ENCODE measurements around the gene PNPLA5. TPM values are rescaled to one million over a fixed set of nuclear protein-coding genes. Genes with fewer than 3 reads are reported as not detected.
A peak's percentile ranks its signal among the peaks of the same experiment; 100 is the strongest.

The PNPLA5 gene
- total RNA-seq, 1 experiment from 2014 or later: 5.5 TPM

DNA sequence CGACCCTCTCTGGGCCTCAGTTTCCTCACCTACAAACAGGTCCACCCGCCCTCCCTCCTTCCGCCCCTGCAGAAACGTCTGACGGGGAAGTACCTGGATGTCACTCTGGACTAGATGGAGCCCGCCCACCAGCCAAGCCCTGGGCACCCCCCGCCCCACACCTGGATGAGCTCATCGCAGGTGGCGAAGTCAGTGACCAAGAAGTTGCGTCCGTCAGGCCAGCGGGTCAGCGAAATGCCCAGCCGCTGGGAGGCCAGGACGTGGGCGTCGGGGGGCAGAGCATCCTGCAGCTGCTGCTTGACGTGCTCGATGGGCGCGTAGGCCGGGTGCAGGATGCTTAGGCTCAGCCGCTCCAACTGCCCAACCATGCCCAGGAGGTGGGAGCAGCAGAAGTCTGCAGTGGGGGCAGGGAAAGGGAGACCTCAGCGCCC is 897 bp downstream of the PNPLA5 start:
- Histone ChIP-seq H3K9ac (ENCODE audit: extremely low read depth, insufficient read length, low read length) (no peak overlapping the region), H2BK120ac (ENCODE audit: low read depth, low read length, poor library complexity, severe bottlenecking) (no peak overlapping the region), H3K18ac (ENCODE audit: insufficient read length, low read depth, low read length) (no peak overlapping the region), H2BK20ac (ENCODE audit: low read depth, low read length, poor library complexity, severe bottlenecking) (no peak overlapping the region), H3K4ac (ENCODE audit: low read depth, low read length) (no peak overlapping the region), H3K23me2 (ENCODE audit: insufficient read length, low read depth, low read length, poor library complexity, severe bottlenecking) (peaks cover 14% of the 10 kb centered on the region), H2BK15ac (ENCODE audit: low read depth, low read length) (no peak overlapping the region), H3K4me1 (ENCODE audit: insufficient read depth, low read length) (no peaks in the 10 kb centered on the region), H4K20me1 (ENCODE audit: control insufficient read depth, insufficient read depth, insufficient read length) (no peaks in the 10 kb centered on the region), H2BK12ac (ENCODE audit: insufficient read length, low read depth, low read length) (no peak overlapping the region), H3K27me3 (ENCODE audit: insufficient read depth, low read length) (no peaks in the 10 kb centered on the region; the same call in 1 of the 2 replicates), H3K27ac (ENCODE audit: insufficient read length, low read depth, low read length) (no peak overlapping the region), H3T11ph (ENCODE audit: low read length) (no peak overlapping the region), H4K8ac (replicated peaks; ENCODE audit: insufficient read length, low read depth, low read length) (no peak overlapping the region), H2AFZ (ENCODE audit: low read length) (no peak overlapping the region), H3K79me2 (ENCODE audit: insufficient read depth, low read length) (no peaks in the 10 kb centered on the region), H3K4me2 (ENCODE audit: insufficient read depth, insufficient read length, low read length) (peak overlapping the region; percentile 71), H2BK5ac (ENCODE audit: insufficient read length, low read length) (no peak overlapping the region), H3K79me1 (ENCODE audit: insufficient read depth, low read depth, low read length, poor library complexity, severe bottlenecking) (no peaks in the 10 kb centered on the region), H2AK5ac (ENCODE audit: insufficient read length, low read length) (no peak overlapping the region), H3K56ac (ENCODE audit: insufficient read length, low read depth, low read length) (no peak overlapping the region), H3K23ac (ENCODE audit: insufficient read length, low read depth, low read length) (no peak overlapping the region), H4K91ac (ENCODE audit: insufficient read length, low read depth, low read length) (no peak overlapping the region), H3K14ac (ENCODE audit: insufficient read depth, low read length) (no peak overlapping the region; the same call in 1 of the 2 replicates), H3K9me3 (ENCODE audit: control insufficient read depth, low read depth, low read length) (no peaks in the 10 kb centered on the region), H4K5ac (ENCODE audit: insufficient read length, low read depth, low read length) (no peak overlapping the region)
- H3K9me3 Mint-ChIP-seq: no peaks in the 10 kb centered on the region
- H3K36me3 Mint-ChIP-seq (ENCODE audit: insufficient read depth in 1 of 3, low read depth in 3 of 3): peaks cover 2 to 6% (median 5%) of the 10 kb centered on the region in 3 experiments; a peak in 3 of 7 replicates
- no CpG with 5 or more reads among the region's 24 CpGs for WGBS (ENCODE audit: extremely low coverage, insufficient read length, low lambda C conversion rate)
- peaks cover 0 to 13% of the 10 kb centered on the region in 2 experiments; a peak in 2 of 4 replicates for H3K4me1 Mint-ChIP-seq
- H3K27me3 Mint-ChIP-seq (ENCODE audit: low read depth): peaks cover 40% of the 10 kb centered on the region
- TF ChIP-seq, protein P1, sequence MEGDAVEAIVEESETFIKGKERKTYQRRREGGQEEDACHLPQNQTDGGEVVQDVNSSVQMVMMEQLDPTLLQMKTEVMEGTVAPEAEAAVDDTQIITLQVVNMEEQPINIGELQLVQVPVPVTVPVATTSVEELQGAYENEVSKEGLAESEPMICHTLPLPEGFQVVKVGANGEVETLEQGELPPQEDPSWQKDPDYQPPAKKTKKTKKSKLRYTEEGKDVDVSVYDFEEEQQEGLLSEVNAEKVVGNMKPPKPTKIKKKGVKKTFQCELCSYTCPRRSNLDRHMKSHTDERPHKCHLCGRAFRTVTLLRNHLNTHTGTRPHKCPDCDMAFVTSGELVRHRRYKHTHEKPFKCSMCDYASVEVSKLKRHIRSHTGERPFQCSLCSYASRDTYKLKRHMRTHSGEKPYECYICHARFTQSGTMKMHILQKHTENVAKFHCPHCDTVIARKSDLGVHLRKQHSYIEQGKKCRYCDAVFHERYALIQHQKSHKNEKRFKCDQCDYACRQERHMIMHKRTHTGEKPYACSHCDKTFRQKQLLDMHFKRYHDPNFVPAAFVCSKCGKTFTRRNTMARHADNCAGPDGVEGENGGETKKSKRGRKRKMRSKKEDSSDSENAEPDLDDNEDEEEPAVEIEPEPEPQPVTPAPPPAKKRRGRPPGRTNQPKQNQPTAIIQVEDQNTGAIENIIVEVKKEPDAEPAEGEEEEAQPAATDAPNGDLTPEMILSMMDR (conservative IDR thresholded peaks at IDR 0.05): no peak
- H3K27ac Mint-ChIP-seq: no peak overlapping the region
- DNase-seq: peak; percentile 50
- peak overlapping the region; percentile 66 to 84 for H3K4me3 Mint-ChIP-seq

Measured in H9 (cell line).